ENCODE measurements around the gene ATG4A. TPM values are rescaled to one million over a fixed set of nuclear protein-coding genes. Genes with fewer than 3 reads are reported as not detected.

ATG4A gene
- total RNA-seq, 1 donor from 2014 or later: 11.7 TPM

GRCh38 chrX:108156934-108157466 lies 65.4 kb downstream of the ATG4A start:
- no peak for DNase-seq
- Mint-ChIP-seq H3K9me3 (ENCODE audit: unreplicated experiment) (no peaks in the 10 kb centered on the region), H3K4me1 (ENCODE audit: low read depth, unreplicated experiment) (no peaks in the 10 kb centered on the region), H3K27ac (ENCODE audit: unreplicated experiment) (no peak overlapping the region), H3K36me3 (ENCODE audit: unreplicated experiment) (no peaks in the 10 kb centered on the region), H3K27me3 (ENCODE audit: unreplicated experiment) (no peaks in the 10 kb centered on the region), H3K4me3 (ENCODE audit: unreplicated experiment) (no peak overlapping the region)
- TF ChIP-seq, protein P1, sequence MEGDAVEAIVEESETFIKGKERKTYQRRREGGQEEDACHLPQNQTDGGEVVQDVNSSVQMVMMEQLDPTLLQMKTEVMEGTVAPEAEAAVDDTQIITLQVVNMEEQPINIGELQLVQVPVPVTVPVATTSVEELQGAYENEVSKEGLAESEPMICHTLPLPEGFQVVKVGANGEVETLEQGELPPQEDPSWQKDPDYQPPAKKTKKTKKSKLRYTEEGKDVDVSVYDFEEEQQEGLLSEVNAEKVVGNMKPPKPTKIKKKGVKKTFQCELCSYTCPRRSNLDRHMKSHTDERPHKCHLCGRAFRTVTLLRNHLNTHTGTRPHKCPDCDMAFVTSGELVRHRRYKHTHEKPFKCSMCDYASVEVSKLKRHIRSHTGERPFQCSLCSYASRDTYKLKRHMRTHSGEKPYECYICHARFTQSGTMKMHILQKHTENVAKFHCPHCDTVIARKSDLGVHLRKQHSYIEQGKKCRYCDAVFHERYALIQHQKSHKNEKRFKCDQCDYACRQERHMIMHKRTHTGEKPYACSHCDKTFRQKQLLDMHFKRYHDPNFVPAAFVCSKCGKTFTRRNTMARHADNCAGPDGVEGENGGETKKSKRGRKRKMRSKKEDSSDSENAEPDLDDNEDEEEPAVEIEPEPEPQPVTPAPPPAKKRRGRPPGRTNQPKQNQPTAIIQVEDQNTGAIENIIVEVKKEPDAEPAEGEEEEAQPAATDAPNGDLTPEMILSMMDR (IDR thresholded peaks at IDR 0.05; ENCODE audit: partially characterized antibody, unreplicated experiment): no peak

- Mint-ChIP-seq H3K27me3 (ENCODE audit: unreplicated experiment) (no peaks in the 10 kb centered on the region), H3K4me1 (ENCODE audit: low read depth, unreplicated experiment) (no peaks in the 10 kb centered on the region)
Observed at GRCh38 chrX:108157628-108158027, 66.0 kb downstream of the ATG4A start.

DNA sequence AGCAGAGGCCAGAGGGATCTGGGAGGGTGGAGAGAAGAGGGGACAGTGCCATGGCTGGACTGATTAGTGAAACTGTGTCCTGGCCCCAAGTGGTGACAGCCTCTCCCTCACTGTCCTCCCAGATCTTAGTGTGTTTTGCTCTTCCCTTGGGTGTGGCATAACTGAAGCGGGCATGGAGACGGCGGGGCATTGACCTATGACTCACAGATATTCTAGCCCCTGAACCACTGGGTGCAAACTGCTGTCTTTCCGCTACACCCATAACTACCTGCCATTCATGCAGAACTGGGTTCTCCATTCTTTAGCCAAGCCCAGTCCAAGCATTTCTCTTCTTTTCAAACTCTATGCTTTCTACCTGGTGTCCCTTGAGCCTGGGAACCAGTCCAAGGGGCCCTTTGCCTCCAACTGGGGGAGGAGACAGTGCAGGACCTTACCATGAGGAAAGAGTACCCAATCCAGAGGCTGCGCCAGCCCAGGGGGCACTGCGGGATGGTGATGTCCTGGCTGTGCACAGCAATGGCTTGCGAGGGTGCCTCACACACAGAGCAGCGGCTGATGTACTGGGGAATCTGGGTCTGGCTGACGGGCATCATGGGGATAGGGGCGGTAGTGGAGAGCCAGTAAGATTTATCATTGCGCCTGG lies 67.6 kb downstream of the ATG4A start:
- Mint-ChIP-seq H3K4me1 (ENCODE audit: low read depth, unreplicated experiment) (no peaks in the 10 kb centered on the region), H3K27me3 (ENCODE audit: unreplicated experiment) (peaks cover 2% of the 10 kb centered on the region), H3K9me3 (ENCODE audit: unreplicated experiment) (peaks cover 1% of the 10 kb centered on the region), H3K36me3 (ENCODE audit: unreplicated experiment) (no peaks in the 10 kb centered on the region), H3K27ac (ENCODE audit: unreplicated experiment) (no peak overlapping the region), H3K4me3 (ENCODE audit: unreplicated experiment) (no peak overlapping the region)
- no peak for DNase-seq
- TF ChIP-seq, protein P1 (IDR thresholded peaks at IDR 0.05; ENCODE audit: partially characterized antibody, unreplicated experiment): no peak

More at GRCh38 chrX:108157628-108158027, 66.0 kb downstream of the ATG4A start:
- Mint-ChIP-seq H3K27ac (ENCODE audit: unreplicated experiment) (no peak overlapping the region), H3K36me3 (ENCODE audit: unreplicated experiment) (no peaks in the 10 kb centered on the region), H3K4me3 (ENCODE audit: unreplicated experiment) (no peak overlapping the region), H3K9me3 (ENCODE audit: unreplicated experiment) (no peaks in the 10 kb centered on the region)
- DNase-seq: no peak
- TF ChIP-seq, protein P1 (IDR thresholded peaks at IDR 0.05; ENCODE audit: partially characterized antibody, unreplicated experiment): no peak

- no peaks in the 10 kb centered on the region for H3K4me1 Mint-ChIP-seq (ENCODE audit: low read depth, unreplicated experiment)
- H3K27ac Mint-ChIP-seq (ENCODE audit: unreplicated experiment): no peak overlapping the region
- peaks cover 2% of the 10 kb centered on the region for H3K27me3 Mint-ChIP-seq (ENCODE audit: unreplicated experiment)
- H3K4me3 Mint-ChIP-seq (ENCODE audit: unreplicated experiment): no peak overlapping the region
- peaks cover 1% of the 10 kb centered on the region for H3K9me3 Mint-ChIP-seq (ENCODE audit: unreplicated experiment)
- H3K36me3 Mint-ChIP-seq (ENCODE audit: unreplicated experiment): no peaks in the 10 kb centered on the region
- TF ChIP-seq, protein P1 (IDR thresholded peaks at IDR 0.05; ENCODE audit: partially characterized antibody, unreplicated experiment): no peak
- no peak for DNase-seq
Observed at GRCh38 chrX:108160309-108160708, 68.7 kb downstream of the ATG4A start.

DNA sequence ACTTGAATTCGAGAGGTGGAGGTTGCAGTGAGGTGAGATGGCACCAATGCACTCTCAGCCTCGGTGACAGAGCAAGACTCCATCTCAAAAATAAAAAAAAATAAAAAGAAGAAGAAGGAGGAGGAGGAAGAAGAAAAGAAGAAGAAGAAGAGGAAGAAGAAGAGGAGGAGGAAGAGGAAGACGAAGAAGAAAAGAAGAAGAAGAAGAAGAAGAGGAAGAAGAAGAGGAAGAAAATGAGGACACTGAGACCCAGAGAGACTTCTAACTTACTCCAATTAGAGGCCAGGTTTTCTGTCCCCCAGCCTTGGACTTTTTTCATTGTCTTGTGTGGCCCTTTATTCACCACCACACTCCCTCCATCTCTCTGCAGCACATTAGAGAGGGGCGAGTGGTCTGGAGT lies 70.7 kb downstream of the ATG4A start:
- H3K9me3 Mint-ChIP-seq (ENCODE audit: unreplicated experiment): peaks cover 1% of the 10 kb centered on the region
- H3K27me3 Mint-ChIP-seq (ENCODE audit: unreplicated experiment): peaks cover 2% of the 10 kb centered on the region
- no peak overlapping the region for H3K4me3 Mint-ChIP-seq (ENCODE audit: unreplicated experiment)
- no peak overlapping the region for H3K27ac Mint-ChIP-seq (ENCODE audit: unreplicated experiment)
- no peak for DNase-seq
- TF ChIP-seq, protein P1 (IDR thresholded peaks at IDR 0.05; ENCODE audit: partially characterized antibody, unreplicated experiment): no peak
- no peaks in the 10 kb centered on the region for H3K36me3 Mint-ChIP-seq (ENCODE audit: unreplicated experiment)
- H3K4me1 Mint-ChIP-seq (ENCODE audit: low read depth, unreplicated experiment): no peaks in the 10 kb centered on the region

All from glutamatergic neuron (in vitro differentiated cells).